Measurements from ENCODE around the gene SLC44A4. TPM values are rescaled to one million over a fixed set of nuclear protein-coding genes. Genes with fewer than 3 reads are reported as not detected.
A peak's percentile ranks its signal among the peaks of the same experiment; 100 is the strongest.

SLC44A4 gene
- total and polyA plus RNA-seq, 9 of the 15 experiments (the other 6 are each of a cell fraction or from before 2014, with no cell fraction given) = 7.9 to 18.6 (median 11.2) TPM

- TF ChIP-seq SRSF9 (IDR thresholded peaks at IDR 0.05; ENCODE audit: borderline replicate concordance, low read depth, low read length) = no peak
- TF ChIP-seq ATF7 (IDR thresholded peaks at IDR 0.05) = peak; percentile 76
- peak; percentile 77; the same call in 1 of the 2 replicates for TF ChIP-seq ELF4 (CRISPR knock-in tag; IDR thresholded peaks at IDR 0.05)
- TF ChIP-seq SRF (CRISPR knock-in tag; IDR thresholded peaks at IDR 0.05) = peak in 1 of 2 experiments; percentile 82; a peak in 2 of 4 replicates
- no peak for TF ChIP-seq TRIM25 (IDR thresholded peaks at IDR 0.05; ENCODE audit: borderline replicate concordance)
- no peak for TF ChIP-seq ZBTB8A (IDR thresholded peaks at IDR 0.05; ENCODE audit: partially characterized antibody)
- no peak for TF ChIP-seq NR1H2 (CRISPR knock-in tag; IDR thresholded peaks at IDR 0.05)
- TF ChIP-seq PTBP1 (IDR thresholded peaks at IDR 0.05; ENCODE audit: low read depth, low read length) = peak; percentile 78; the same call in 1 of the 2 replicates
- TF ChIP-seq TRIM28 (IDR thresholded peaks at IDR 0.05) = 0 out of 2 replicates have a peak, but pooled peaks have one; percentile 26
- no peak for TF ChIP-seq PHB2 (IDR thresholded peaks at IDR 0.05; ENCODE audit: low read depth)
- TF ChIP-seq ZNF324 (CRISPR knock-in tag; IDR thresholded peaks at IDR 0.05) = peak; percentile 76
- TF ChIP-seq ZFP1 (CRISPR knock-in tag; IDR thresholded peaks at IDR 0.05) = peak; percentile 73; the same call in 1 of the 2 replicates
- TF ChIP-seq ZNF444 (CRISPR knock-in tag; IDR thresholded peaks at IDR 0.05) = 0 out of 2 replicates have a peak, but pooled peaks have one; percentile 62
- no peak for TF ChIP-seq ZNF586 (CRISPR knock-in tag; conservative IDR thresholded peaks at IDR 0.05)
- no peak for TF ChIP-seq ZKSCAN3 (CRISPR knock-in tag; IDR thresholded peaks at IDR 0.05)
- peak; percentile 91; the same call in 1 of the 2 replicates for TF ChIP-seq ZNF695 (CRISPR knock-in tag; IDR thresholded peaks at IDR 0.05)
- no peak for TF ChIP-seq EP400 (IDR thresholded peaks at IDR 0.05)
- TF ChIP-seq HMBOX1 (IDR thresholded peaks at IDR 0.05) = no peak
- peak; percentile 69; the same call in 1 of the 2 replicates for TF ChIP-seq HLTF (IDR thresholded peaks at IDR 0.05)
- peak; percentile 36; the same call in 1 of the 2 replicates for TF ChIP-seq SOX6 (IDR thresholded peaks at IDR 0.05)
- TF ChIP-seq ZNF316 (IDR thresholded peaks at IDR 0.05) = no peak
- no peak for TF ChIP-seq TOE1 (IDR thresholded peaks at IDR 0.05; ENCODE audit: borderline replicate concordance)
- peak; percentile 98; the same call in 1 of the 2 replicates for TF ChIP-seq TOE1 (CRISPR knock-in tag; IDR thresholded peaks at IDR 0.05; ENCODE audit: borderline replicate concordance, low read depth)
- TF ChIP-seq FOXP4 (CRISPR knock-in tag; IDR thresholded peaks at IDR 0.05; ENCODE audit: borderline replicate concordance) = peak; percentile 75; the same call in 1 of the 2 replicates
Measured at GRCh38 chr6:31815025-31815838, 63.6 kb downstream of the SLC44A4 start, which contains the start of the genes HSPA1A and HSPA1L (continued).
